ENCODE data around the gene AZU1.
"Not testable (repeated sequence)": the region's sequence is repeated elsewhere in the genome, so short reads cannot be mapped to it uniquely, and the experiment has no call there.

The AZU1 gene

DNA sequence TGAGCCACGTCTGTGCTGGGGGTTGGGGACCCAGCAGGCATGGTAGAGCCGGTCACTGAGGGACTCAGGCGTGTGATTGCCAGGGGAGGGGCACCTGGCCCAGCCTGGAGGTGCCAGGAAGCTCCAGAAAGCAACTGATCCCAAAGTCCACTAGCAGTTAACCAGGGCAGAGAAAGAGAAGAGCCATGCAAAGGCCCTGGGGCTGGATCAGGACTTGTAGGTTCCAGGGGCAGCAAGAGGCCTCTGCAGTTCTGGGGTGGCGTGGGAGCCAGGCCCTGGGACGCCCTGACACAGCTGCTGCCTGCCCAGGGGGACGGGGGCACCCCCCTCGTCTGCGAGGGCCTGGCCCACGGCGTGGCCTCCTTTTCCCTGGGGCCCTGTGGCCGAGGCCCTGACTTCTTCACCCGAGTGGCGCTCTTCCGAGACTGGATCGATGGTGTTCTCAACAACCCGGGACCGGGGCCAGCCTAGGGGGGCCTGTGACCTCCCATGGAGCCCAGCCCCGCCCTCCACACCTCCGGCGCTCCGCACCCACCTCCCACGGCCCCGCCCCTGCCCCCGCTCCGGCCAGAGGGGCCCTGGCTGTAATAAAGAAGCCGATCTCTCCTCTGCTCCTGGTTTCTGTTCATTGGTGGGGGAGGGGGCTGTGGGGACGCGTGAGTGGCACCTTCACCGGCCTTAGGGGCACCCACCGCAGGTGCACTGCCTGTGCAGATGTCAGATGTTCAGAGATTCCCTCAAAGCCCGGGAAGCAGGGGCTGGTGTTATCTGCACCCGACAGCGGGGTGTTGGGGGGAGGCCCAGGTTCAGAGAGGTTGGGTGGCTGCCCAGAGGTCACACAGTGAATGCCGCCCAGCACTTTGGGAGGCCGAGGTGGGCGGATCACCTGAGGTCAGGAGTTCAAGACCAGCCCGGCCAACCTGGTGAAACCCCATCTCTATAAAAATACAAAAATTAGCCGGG lies 4.1 kb downstream of the AZU1 start:
- no peak for DNase-seq (ENCODE audit: low spot score)

GRCh38 chr19:834216-834615 lies 6.6 kb downstream of the AZU1 start:
- no peak for DNase-seq (ENCODE audit: low spot score)

DNA sequence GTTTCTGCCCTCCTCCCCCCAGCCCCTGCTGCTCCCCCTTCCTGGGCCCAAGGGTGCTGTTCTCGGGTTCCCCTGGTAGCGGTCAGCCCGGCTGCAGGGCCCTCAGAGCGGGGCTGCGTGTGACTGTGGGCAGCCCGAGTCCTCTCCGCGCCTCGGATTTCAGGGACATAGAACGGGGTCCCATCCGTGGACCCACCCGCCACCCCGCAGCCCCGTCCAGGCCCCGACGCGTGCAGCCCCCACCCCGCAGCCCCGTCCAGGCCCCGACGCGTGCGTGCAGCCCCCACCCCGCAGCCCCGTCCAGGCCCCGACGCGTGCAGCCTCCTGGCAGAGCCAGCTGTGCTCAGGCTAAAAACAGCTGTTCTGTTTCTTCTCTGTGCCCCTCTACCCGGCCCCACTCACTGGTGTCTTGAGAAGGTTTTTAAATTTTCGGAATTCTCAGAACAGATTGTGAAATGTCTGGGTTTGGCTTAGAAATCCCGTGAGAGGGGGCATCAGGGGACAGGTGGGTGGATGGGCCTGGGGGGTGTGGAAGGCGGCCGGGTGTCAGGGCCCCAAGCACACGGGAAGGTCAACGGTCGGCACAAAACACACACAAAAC lies 7.7 kb downstream of the AZU1 start:
- DNase-seq (ENCODE audit: low spot score), result no peak

GRCh38 chr19:840519-841206 lies 13.0 kb downstream of the AZU1 start, which contains the start of gene PRTN3:
TSS of gene PRTN3 (plus strand) at chr19:840999. CDS start at chr19:841009, 10 bp downstream.
- DNase-seq (ENCODE audit: low spot score), result peak; percentile 22

DNA sequence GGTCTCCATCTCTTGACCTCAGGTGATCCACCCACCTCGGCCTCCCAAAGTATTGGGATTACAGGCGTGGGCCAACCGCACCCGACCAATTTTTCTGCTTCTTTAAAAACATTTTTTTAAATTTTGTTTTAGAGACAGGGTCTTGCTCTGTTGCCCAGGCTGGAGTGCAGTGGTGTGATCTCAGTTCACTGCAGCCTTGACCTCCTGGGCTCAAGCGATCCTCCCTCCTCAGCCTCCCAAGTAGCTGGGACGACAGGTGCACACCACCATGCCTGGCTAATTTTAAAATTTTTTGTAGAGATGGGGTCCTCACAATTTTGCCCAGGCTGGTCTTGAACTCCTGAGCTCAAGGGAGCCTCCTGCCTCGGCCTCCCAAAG lies 15.2 kb downstream of the AZU1 start:
- DNase-seq (ENCODE audit: low spot score), result not testable (repeated sequence)

- DNase-seq (ENCODE audit: low spot score), result peak; percentile 67
These were observed 15.7 kb downstream of the AZU1 start for GRCh38 chr19:843180-843835.

GRCh38 chr19:843836-844545 lies 16.4 kb downstream of the AZU1 start:
- no peak for DNase-seq (ENCODE audit: low spot score)

- no peak for DNase-seq (ENCODE audit: low spot score)
These were observed 16.9 kb downstream of the AZU1 start for GRCh38 chr19:844546-844971.

DNA sequence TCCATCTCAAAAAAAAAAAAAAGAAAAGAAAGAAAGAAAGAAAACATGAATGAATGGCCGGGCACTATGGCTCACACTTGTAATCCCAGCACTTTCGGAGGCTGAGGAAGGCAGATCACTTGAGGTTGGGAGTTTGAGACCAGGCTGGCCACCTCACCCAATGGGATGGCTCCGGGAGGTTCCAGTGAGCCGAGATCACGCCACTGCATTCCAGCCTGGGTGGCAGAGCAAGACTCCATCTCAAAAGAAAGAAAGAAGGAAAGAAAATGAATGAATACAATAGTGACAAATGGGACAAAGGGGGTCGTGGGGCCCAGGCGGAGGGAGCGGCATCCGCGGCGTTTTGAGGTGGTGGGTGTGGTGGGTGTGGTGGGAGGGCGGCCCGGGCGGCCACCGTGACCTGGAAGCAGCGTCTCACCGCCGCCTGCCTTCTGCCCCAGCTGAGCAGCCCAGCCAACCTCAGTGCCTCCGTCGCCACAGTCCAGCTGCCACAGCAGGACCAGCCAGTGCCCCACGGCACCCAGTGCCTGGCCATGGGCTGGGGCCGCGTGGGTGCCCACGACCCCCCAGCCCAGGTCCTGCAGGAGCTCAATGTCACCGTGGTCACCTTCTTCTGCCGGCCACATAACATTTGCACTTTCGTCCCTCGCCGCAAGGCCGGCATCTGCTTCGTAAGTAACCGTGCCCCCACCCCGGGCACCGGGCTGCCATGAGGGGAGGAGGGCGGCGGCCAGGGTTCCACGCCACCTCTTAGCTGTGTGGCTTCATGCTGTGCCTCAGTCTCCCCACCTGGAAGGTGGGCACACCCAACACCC lies 18.3 kb downstream of the AZU1 start:
- DNase-seq (ENCODE audit: low spot score), result no peak

- no peak for DNase-seq (ENCODE audit: low spot score)
These were observed 20.8 kb downstream of the AZU1 start for GRCh38 chr19:848386-848921.

DNA sequence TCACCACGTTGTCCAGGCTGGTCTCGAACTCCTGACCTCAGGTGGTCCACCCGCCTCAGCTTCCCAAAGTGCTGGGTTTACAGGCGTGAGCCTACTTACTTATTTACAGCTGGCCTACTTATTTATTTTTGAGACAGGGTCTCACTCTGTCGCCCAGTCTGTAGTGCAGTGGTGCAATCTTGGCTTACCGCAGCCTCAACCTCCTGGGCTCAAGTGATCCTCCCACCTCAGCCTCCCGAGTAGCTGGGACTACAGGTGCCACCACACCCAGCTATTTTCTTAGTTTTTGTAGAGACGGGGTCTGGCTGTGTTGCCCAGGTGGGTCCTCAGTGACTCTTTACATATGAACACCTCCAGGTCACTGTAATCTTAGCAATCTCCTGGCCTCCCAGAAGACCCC lies 21.6 kb downstream of the AZU1 start:
- not testable (repeated sequence) for DNase-seq (ENCODE audit: low spot score)

- DNase-seq (ENCODE audit: low spot score), result peak; percentile 69
These were observed 22.8 kb downstream of the AZU1 start for GRCh38 chr19:850221-850978.

DNA sequence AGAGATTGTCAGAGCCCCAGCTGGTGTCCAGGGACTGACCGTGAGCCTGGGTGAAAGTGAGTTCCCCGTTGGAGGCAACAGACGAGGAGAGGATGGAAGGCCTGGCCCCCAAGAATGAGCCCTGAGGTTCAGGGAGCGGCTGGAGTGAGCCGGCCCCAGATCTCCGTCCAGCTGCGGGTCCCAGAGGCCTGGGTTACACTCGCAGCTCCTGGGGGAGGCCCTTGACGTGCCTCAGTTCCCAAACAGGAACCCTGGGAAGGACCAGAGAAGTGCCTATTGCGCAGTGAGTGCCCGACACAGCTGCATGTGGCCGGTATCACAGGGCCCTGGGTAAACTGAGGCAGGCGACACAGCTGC lies 23.3 kb downstream of the AZU1 start:
- no peak for DNase-seq (ENCODE audit: low spot score)

DNA sequence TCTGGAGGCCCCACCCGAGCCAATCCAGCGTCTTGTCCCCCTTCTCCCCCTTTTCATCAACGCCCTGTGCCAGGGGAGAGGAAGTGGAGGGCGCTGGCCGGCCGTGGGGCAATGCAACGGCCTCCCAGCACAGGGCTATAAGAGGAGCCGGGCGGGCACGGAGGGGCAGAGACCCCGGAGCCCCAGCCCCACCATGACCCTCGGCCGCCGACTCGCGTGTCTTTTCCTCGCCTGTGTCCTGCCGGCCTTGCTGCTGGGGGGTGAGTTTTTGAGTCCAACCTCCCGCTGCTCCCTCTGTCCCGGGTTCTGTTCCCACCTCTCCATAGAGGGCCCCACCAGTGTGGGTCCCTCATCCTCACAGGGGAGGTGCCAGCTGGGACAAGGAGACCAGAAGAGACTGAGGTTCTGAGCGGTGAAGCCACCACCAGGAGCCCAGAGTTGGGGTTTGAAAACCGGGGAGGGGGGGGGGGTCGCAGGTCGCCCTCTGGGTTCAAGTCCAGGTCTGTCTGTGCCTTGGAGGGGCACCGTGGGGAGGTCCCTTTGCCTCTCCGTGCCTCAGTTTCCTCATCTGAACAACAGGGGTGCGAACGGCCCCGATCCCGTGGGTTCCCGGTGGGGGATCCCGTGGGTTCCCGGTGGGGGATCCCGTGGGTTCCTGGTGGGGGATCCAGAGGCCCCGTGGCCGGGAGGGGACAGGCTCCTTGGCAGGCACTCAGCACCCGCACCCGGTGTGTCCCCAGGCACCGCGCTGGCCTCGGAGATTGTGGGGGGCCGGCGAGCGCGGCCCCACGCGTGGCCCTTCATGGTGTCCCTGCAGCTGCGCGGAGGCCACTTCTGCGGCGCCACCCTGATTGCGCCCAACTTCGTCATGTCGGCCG lies 24.7 kb downstream of the AZU1 start, which contains the start of gene ELANE:
ELANE (plus strand) TSS at position 168 of the 878 bp plus-strand sequence; CDS start at position 194, 26 bp downstream.
- DNase-seq (ENCODE audit: low spot score), result no peak

GRCh38 chr19:853014-853585 lies 25.5 kb downstream of the AZU1 start:
- no peak for DNase-seq (ENCODE audit: low spot score)

- not testable (repeated sequence) for DNase-seq (ENCODE audit: low spot score)
These were observed 26.1 kb downstream of the AZU1 start for GRCh38 chr19:853614-854220.

- no peak for DNase-seq (ENCODE audit: low spot score)
These were observed 26.9 kb downstream of the AZU1 start for GRCh38 chr19:854549-854948.

DNA sequence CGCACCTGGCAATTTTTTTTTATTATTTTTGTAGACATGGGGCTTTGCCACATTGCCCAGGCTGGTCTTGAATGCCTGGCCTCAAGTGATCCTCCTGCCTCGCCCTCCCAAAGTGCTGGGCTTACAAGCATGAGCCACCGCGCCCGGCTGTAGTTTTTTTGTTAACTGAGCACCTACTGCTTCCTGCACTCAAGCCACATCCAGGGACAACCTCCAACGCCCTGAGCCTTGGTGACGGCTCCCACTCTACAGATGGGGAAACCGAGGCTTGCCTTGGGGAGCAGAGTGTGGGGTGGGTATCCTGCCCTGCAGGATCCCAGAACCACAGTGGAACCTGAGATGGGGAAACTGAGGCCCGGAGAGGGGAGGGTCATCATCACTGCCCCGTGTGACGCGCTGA lies 27.5 kb downstream of the AZU1 start:
- DNase-seq (ENCODE audit: low spot score), result no peak
